Pancreas (tissue), 10 donors: ENCODE measurements around the gene TEX101. TPM values are rescaled to one million over a fixed set of nuclear protein-coding genes. Genes with fewer than 3 reads are reported as not detected.
A peak's percentile ranks its signal among the peaks of the same experiment; 100 is the strongest.
"Not testable (repeated sequence)": the region's sequence is repeated elsewhere in the genome, so short reads cannot be mapped to it uniquely, and the experiment has no call there.

ENCODE experiments used
- ATAC-seq, 4 donors: fragments of 200-7000 bp; cut with Tn5 transposase; one replicate each; pipeline versions ENCODE4 v1.8.0 to v1.9.1; 2020; ENCODE audit warnings: mild to moderate bottlenecking in 4 of 4, moderate library complexity in 4 of 4
- DNase-seq, 6 donors: peaks; one replicate each; pipeline ENCODE4 v3.0.0-alpha.2; 2020
- FAIRE-seq: peaks from 2 replicates; lab custom pipeline; 2012; peaks lifted over from hg19 to GRCh38; lab: Jason Lieb, UNC
- H3K27ac ChIP-seq, 4 donors: fragments of 200-600 bp; sonication (generic); 1 replicate in 3 of 4; 2 replicates in 1 of 4; pipeline versions ENCODE4 v1.5.0 to v1.8.0; 2020
- H3K27me3 ChIP-seq, 4 donors: fragments of 200-600 bp; one replicate each; pipeline ENCODE4 v1.8.0; 2021
- H3K36me3 ChIP-seq, 3 donors: fragments of 200-600 bp; sonication (generic) in 1 of 3; one replicate each; pipeline versions ENCODE4 v1.5.0 to v1.8.0; 2020 to 2021
- H3K4me1 ChIP-seq, 3 donors: fragments of 200-600 bp; one replicate each; pipeline ENCODE4 v1.8.0; 2021
- H3K4me3 ChIP-seq, 4 donors: fragments of 200-600 bp; sonication (generic) in 2 of 4; one replicate each; pipeline versions ENCODE4 v1.5.0 to v1.8.0; 2020 to 2021
- H3K9me3 ChIP-seq, 4 donors: fragments of 200-600 bp; one replicate each; pipeline ENCODE4 v1.8.0; 2021
- WGBS, 2 donors: extraction: QIAGEN DNeasy Blood & Tissue Kit; methylation state at CpG; one replicate each; pipeline ENCODE4 v1.1.7; 2013; 5-methylcytosine and 5-hydroxymethylcytosine counted together
- intact Hi-C, 3 donors: fragments of 100-400 bp; cut with DNase I; formaldehyde crosslinking; loops; one replicate each; pipeline versions ENCODE4 v1.11.1 to v1.14.2; 2022
- polyA plus RNA-seq, 2 donors: library from polyadenylated mRNA; stranded (reverse); fragments of 200-250 nt; gene quantifications; one replicate each; pipeline ENCODE4 v1.2.3, GENCODE V29; 2013
- total RNA-seq, 6 donors: library from RNA; stranded (reverse); fragmentation: NEBNext Ultra II Directional in 4 of 6; extraction: Animal tissue kit (Norgen Biotek cat#: 25700) in 4 of 6; gene quantifications; one replicate each; pipeline versions ENCODE4 v1.2.1 to v1.2.4, GENCODE V29; 2021 to 2023
- TF ChIP-seq, protein P1 (sequence below), 4 donors: fragments of 200-600 bp; sonication (generic) in 3 of 4; IDR thresholded peaks; one replicate each; pipeline versions ENCODE4 v1.5.0 to v1.8.0; 2021; ENCODE audit warnings: antibody characterized with exemption in 4 of 4
- donor health status: healthy with polysubstance abuse.
- donor health status: DM: no; HTN: no; CAD: no; lungs with moderate emphysema.
- donor health status: DM: no; HTN: no; CAD: no.
- donor health status: control.
- donor health status: control.
- donor health status: Bipolar disorder and iron deficiency.
- donor health status: DM: yes; HTN: yes; CAD: no.
- donor health status: DM: no; HTN: no; CAD: no.
- donor health status: DM: no; HTN: no; CAD: no.
- donor health status: DM: yes; HTN: yes; CAD: no.

TEX101 gene
- total and polyA plus RNA-seq, 8 donors, result not detected

DNA sequence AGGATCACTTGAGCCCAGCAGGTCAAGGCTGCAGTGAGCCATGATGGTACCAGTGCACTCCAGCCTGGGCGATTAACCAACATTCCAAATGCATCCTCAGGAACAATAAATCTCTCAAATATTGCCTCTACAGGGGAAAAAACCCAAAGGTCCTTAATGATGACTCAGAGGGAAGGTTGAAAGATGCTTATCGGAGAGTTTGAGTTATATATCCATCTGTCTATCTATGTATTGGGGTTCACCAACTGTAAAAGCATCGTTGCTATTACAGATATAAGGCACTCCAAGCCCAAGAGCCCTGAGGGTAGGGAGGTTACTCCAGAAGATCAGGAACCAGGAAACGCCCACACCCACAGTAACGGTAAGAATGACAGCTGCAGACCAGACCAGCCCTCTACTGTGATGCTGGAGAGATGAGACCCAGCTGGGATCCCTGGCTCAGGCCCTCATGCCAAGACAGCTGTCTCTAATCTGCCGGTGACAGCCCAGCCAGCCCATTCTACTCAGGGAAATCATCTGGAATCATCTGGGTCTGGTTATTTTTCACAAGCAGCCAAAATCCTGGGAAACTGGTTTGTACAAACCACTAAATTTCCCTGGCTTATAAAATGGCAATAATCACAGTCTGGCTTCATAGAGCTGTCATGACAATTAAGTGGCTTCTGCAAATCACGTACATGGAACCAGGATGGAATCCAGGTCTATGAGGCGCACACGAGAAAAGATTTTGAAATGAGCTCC is 23.8 kb downstream of the TEX101 start:
- H3K9me3 ChIP-seq, result no peaks in the 10 kb centered on the region
- H3K27me3 ChIP-seq, result no peaks in the 10 kb centered on the region
- no peak overlapping the region for H3K27ac ChIP-seq
- intact Hi-C loops, result no loop called here
- H3K4me1 ChIP-seq, result no peaks in the 10 kb centered on the region
- ATAC-seq (peak in 3 of 4 donors; percentile 19 to 42 (median 40)), FAIRE-seq (no peak), DNase-seq (no peak)
- TF ChIP-seq, protein P1, sequence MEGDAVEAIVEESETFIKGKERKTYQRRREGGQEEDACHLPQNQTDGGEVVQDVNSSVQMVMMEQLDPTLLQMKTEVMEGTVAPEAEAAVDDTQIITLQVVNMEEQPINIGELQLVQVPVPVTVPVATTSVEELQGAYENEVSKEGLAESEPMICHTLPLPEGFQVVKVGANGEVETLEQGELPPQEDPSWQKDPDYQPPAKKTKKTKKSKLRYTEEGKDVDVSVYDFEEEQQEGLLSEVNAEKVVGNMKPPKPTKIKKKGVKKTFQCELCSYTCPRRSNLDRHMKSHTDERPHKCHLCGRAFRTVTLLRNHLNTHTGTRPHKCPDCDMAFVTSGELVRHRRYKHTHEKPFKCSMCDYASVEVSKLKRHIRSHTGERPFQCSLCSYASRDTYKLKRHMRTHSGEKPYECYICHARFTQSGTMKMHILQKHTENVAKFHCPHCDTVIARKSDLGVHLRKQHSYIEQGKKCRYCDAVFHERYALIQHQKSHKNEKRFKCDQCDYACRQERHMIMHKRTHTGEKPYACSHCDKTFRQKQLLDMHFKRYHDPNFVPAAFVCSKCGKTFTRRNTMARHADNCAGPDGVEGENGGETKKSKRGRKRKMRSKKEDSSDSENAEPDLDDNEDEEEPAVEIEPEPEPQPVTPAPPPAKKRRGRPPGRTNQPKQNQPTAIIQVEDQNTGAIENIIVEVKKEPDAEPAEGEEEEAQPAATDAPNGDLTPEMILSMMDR (IDR thresholded peaks at IDR 0.05), result no peak
- 58 to 66% methylated on average over 9 of the region's 9 CpGs for WGBS, 2 donors
- H3K36me3 ChIP-seq, result no peaks in the 10 kb centered on the region
- no peak overlapping the region for H3K4me3 ChIP-seq

DNA sequence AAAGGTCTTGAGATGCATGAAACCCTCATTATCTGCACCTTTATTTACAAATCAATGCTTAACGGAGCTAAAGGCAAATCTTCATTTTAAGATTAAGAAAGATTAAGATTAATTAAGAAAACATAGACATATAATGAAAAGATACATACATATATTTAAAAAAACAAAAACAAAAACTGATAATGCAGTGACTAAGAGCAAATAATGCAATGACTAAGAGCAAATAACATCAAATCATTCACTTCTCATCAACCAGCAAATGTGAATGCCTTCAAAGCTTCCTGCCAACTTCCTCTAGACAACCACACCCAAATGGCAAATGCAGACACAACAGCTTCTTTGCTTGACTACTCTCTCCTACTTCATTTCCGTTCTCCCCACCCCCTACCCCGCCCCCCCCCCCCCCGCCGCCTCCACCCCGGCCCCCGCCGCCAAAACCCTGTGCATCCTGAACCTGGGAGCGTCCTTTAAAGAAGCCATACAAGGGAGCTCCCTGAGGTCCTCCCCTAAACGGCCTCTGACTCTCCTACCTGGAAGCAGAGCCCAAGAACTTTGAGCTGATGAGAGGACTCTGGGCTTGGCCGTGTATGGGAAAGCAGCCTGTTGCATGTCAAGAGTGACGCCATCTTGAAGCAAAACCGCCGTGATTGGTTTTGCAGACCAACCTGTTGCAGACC is 24.5 kb downstream of the TEX101 start:
- intact Hi-C loops, result no loop called here
- Histone ChIP-seq H3K4me3 (no peak overlapping the region), H3K36me3 (no peaks in the 10 kb centered on the region), H3K9me3 (no peaks in the 10 kb centered on the region), H3K27ac (no peak overlapping the region), H3K4me1 (no peaks in the 10 kb centered on the region), H3K27me3 (no peaks in the 10 kb centered on the region)
- 54 to 72% methylated on average over 11 to 14 of the region's 14 CpGs for WGBS, 2 donors
- ATAC-seq (peak in 1 of 4 donors; percentile 50), DNase-seq (no peak), FAIRE-seq (no peak)
- TF ChIP-seq, protein P1 (IDR thresholded peaks at IDR 0.05), result no peak

DNA sequence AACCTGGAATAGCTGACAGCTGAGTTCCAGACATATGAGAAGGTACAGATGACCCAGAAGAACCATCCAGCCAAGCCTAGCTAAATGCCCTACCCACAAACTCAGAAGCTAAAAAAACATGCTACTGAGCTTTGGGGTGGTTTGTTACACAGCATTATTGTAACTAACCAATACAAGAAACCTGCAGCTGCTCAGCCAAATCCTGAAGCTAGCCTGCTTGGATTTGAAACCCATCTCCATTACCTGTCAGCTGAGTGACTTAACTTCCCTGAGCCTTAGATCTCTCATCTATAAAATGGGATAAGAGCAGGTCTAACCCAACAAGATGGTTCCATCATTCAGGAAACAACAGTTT is 25.0 kb downstream of the TEX101 start:
- TF ChIP-seq, protein P1 (IDR thresholded peaks at IDR 0.05), result no peak
- Histone ChIP-seq H3K4me1 (no peaks in the 10 kb centered on the region), H3K9me3 (no peaks in the 10 kb centered on the region), H3K4me3 (no peak overlapping the region), H3K27me3 (no peaks in the 10 kb centered on the region), H3K27ac (no peak overlapping the region), H3K36me3 (no peaks in the 10 kb centered on the region)
- DNase-seq, result no peak
- no peak for FAIRE-seq
- ATAC-seq, result no peak
- intact Hi-C loops, result loop anchor here in 1 of 3 donors (10.0 kb wide), 1 partner anchor 215 kb away; no protein-coding TSS in a partner anchor

DNA sequence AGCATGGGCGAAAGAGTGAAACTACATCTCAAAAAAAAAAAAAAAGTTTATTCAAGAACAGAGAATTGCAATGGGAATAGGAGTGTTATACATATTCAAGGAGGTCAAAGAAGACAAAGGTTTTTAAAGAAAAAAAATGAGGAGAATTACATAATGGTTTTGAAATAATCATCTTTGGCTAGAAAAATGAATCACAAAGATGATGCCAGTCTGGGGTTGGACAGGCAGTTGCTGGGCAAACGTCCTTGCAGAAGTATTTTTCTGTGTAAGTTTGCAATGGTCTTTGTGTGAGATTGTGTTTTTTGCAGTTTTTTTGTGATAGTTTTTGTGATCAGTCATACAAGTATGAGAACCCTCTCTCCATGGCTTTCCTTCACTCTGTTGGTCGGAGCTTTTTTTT is 27.0 kb downstream of the TEX101 start:
- no peak overlapping the region for H3K4me3 ChIP-seq
- no peak for ATAC-seq
- TF ChIP-seq, protein P1 (IDR thresholded peaks at IDR 0.05), result no peak
- no peaks in the 10 kb centered on the region for H3K36me3 ChIP-seq
- H3K27me3 ChIP-seq, result no peaks in the 10 kb centered on the region
- WGBS, 2 donors, result 59 to 65% methylated on average over 3 of the region's 3 CpGs
- H3K4me1 ChIP-seq, result no peaks in the 10 kb centered on the region
- H3K9me3 ChIP-seq, result no peaks in the 10 kb centered on the region
- FAIRE-seq, result no peak
- H3K27ac ChIP-seq, result no peak overlapping the region
- no peak for DNase-seq
- intact Hi-C loops, result loop anchor here in 1 of 3 donors (10.0 kb wide), 1 partner anchor 213 kb away; no protein-coding TSS in a partner anchor

DNA sequence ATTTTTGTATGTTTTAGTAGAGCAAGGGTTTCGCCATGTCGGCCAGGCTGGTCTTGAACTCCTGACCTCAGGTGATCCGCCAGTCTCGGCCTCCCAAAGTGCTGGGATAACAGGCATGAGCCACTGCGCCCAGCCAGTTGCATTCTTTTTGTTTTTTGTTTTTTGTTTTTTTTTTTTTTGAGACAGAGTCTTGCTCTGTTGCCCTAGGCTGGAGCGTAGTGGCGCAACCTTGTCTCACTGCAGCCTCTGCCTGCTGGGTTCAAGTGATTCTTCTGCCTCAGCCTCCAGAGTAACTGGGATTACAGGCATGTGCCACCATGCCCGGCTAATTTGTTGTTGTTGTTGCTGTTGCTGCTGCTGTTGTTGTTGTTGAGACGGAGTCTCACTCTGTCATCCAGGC is 29.4 kb downstream of the TEX101 start:
- not testable (repeated sequence) for H3K27me3 ChIP-seq, H3K27ac ChIP-seq, H3K9me3 ChIP-seq, DNase-seq, H3K4me1 ChIP-seq, H3K36me3 ChIP-seq, ATAC-seq, H3K4me3 ChIP-seq, FAIRE-seq
- 77 to 89% methylated on average over 9 of the region's 9 CpGs for WGBS, 2 donors
- intact Hi-C loops, result loop anchor here in 1 of 3 donors (10.0 kb wide), 1 partner anchor 211 kb away; no protein-coding TSS in a partner anchor
